IPS DF 4.7 (cell line): ENCODE data around the gene PRKCB.

Experiments used
- DNase-seq: peaks from one replicate; pipeline ENCODE4 v3.0.0-alpha.2; 2013; ENCODE audit warnings: low spot score; ENCODE audit errors: extremely low read depth

Gene PRKCB

GRCh38 chr16:23835390-23836077 is at the start of gene PRKCB:
PRKCB (plus strand) TSS chr16:23835983.
- no peak for DNase-seq

GRCh38 chr16:23786964-23787561 is 48.7 kb upstream of the PRKCB start:
- DNase-seq = no peak

- DNase-seq = no peak
These were observed 47.1 kb upstream of the PRKCB start for GRCh38 chr16:23788685-23789084.

GRCh38 chr16:23795378-23795777 is 40.4 kb upstream of the PRKCB start:
- DNase-seq = no peak

- DNase-seq = no peak
These were observed 38.8 kb upstream of the PRKCB start for GRCh38 chr16:23796941-23797340.

GRCh38 chr16:23801378-23801777 is 34.4 kb upstream of the PRKCB start:
- no peak for DNase-seq

- DNase-seq = no peak
These were observed 33.0 kb upstream of the PRKCB start for GRCh38 chr16:23802776-23803175.

GRCh38 chr16:23803591-23804123 is 32.1 kb upstream of the PRKCB start:
- no peak for DNase-seq

GRCh38 chr16:23807028-23807427 is 28.8 kb upstream of the PRKCB start:
- no peak for DNase-seq

GRCh38 chr16:23821467-23821866 is 14.3 kb upstream of the PRKCB start:
- DNase-seq = no peak

- DNase-seq = no peak
These were observed 13.7 kb upstream of the PRKCB start for GRCh38 chr16:23821875-23822688.

GRCh38 chr16:23823475-23824384 is 12.1 kb upstream of the PRKCB start:
- DNase-seq = no peak

GRCh38 chr16:23824909-23825308 is 10.9 kb upstream of the PRKCB start:
- DNase-seq = no peak

GRCh38 chr16:23826528-23827045 is 9.2 kb upstream of the PRKCB start:
- no peak for DNase-seq

GRCh38 chr16:23827057-23827456 is 8.7 kb upstream of the PRKCB start:
- no peak for DNase-seq

GRCh38 chr16:23829454-23829853 is 6.3 kb upstream of the PRKCB start:
- no peak for DNase-seq

- DNase-seq = no peak
These were observed 5.5 kb upstream of the PRKCB start for GRCh38 chr16:23830276-23830675.

GRCh38 chr16:23832882-23833281 is 2.9 kb upstream of the PRKCB start:
- DNase-seq = no peak

GRCh38 chr16:23833504-23833903 is 2.3 kb upstream of the PRKCB start:
- DNase-seq = no peak

GRCh38 chr16:23833960-23834685 is 1.7 kb upstream of the PRKCB start:
- no peak for DNase-seq
